Choroid plexus epithelial cell (primary cell): ENCODE data around the gene BLNK.
"Not testable (repeated sequence)": the region's sequence is repeated elsewhere in the genome, so short reads cannot be mapped to it uniquely, and the experiment has no call there.

Experiments
- DNase-seq: peaks from one replicate; pipeline ENCODE4 v3.0.0-alpha.2; 2010; ENCODE audit warnings: low read depth
- H3K4me3 ChIP-seq: 2 replicates; pipeline ENCODE4 v1.5.1; 2011; ENCODE audit warnings: low read depth, mild to moderate bottlenecking, control low read depth, low read length, moderate library complexity
- CTCF ChIP-seq: conservative IDR thresholded peaks from 2 replicates; pipeline ENCODE4 v1.5.1; 2011; ENCODE audit warnings: low read depth, mild to moderate bottlenecking, control low read depth, inconsistent platforms, low read length, moderate library complexity

Gene BLNK

GRCh38 chr10:96309628-96310320 is 38.4 kb upstream of the BLNK start:
- DNase-seq: no peak
- H3K4me3 ChIP-seq: no peak overlapping the region
- no peak for TF ChIP-seq CTCF

- H3K4me3 ChIP-seq, DNase-seq: not testable (repeated sequence)
Observed at GRCh38 chr10:96308854-96309253, 37.5 kb upstream of the BLNK start.

GRCh38 chr10:96306516-96306915 is 35.1 kb upstream of the BLNK start:
- no peak for DNase-seq
- H3K4me3 ChIP-seq: no peak overlapping the region
- TF ChIP-seq CTCF: no peak

- DNase-seq: no peak
- TF ChIP-seq CTCF: no peak
- no peak overlapping the region for H3K4me3 ChIP-seq
Observed at GRCh38 chr10:96305019-96305418, 33.6 kb upstream of the BLNK start.

GRCh38 chr10:96304230-96304629 is 32.9 kb upstream of the BLNK start, which contains the start of gene DNTT:
Gene DNTT, plus strand, starts transcription at chr10:96304434. Its CDS starts 64 bp downstream, at chr10:96304498.
- H3K4me3 ChIP-seq: no peak within 1 kb of the TSS
- DNase-seq: no peak
- no peak for TF ChIP-seq CTCF

GRCh38 chr10:96301616-96302015 is 30.2 kb upstream of the BLNK start:
- H3K4me3 ChIP-seq: no peak overlapping the region
- TF ChIP-seq CTCF: no peak
- DNase-seq: no peak

GRCh38 chr10:96299383-96299782 is 28.0 kb upstream of the BLNK start:
- no peak for TF ChIP-seq CTCF
- DNase-seq: peak; percentile 2
- no peak overlapping the region for H3K4me3 ChIP-seq

GRCh38 chr10:96298362-96298761 is 27.0 kb upstream of the BLNK start:
- TF ChIP-seq CTCF: no peak
- H3K4me3 ChIP-seq: no peak overlapping the region
- DNase-seq: no peak
